Colon (tissue), 2 donors: ENCODE results near the gene CFAP46.
"Not testable (repeated sequence)": the region's sequence is repeated elsewhere in the genome, so short reads cannot be mapped to it uniquely, and the experiment has no call there.

Experiments used
- FAIRE-seq: peaks from 2 replicates; lab custom pipeline; 2012; peaks lifted over from hg19 to GRCh38; lab: Jason Lieb, UNC
- donor health status: control.
- donor health status: control.

Gene CFAP46

DNA sequence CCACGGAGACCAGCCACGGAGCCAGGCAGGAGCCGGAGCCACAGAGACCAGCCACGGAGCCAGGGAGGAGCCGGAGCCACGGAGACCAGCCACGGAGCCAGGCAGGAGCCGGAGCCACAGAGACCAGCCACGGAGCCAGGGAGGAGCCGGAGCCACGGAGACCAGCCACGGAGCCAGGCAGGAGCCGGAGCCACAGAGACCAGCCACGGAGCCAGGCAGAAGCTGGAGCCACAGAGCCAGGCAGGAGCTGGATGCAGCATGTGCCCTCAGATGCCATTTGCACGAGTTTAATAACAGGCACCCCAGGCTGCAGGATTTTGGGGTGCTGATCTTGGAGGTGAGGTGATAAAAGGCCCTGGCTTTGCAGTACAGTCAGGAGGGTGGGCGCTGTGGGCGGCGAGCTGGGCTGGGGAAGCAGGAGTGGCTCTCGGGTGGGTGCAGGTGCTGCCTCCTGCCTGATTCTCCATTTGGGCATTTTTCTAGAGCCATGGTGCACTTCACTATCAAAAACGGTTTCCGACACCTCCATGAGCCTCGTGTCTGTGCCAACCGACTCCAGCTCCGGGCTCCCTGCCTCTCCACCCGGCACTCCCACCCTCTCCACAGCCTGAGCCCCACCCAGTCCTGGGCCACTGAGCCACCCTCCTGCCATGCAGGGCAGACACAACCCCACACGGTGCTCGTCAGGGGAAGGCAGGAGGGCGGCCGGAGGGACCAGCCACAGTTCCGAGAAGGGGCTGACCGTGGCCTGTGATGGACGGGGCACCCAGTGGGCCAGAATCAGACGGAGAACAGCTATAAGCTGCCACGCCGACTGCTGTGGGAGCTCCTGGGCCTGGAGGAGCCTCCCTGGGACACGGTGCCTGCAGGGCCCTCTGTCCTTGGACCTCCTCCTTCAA, 115.6 kb downstream of the CFAP46 start:
- no peak for FAIRE-seq

- FAIRE-seq = not testable (repeated sequence)
Observed at GRCh38 chr10:132825783-132826523, 116.4 kb downstream of the CFAP46 start.

DNA sequence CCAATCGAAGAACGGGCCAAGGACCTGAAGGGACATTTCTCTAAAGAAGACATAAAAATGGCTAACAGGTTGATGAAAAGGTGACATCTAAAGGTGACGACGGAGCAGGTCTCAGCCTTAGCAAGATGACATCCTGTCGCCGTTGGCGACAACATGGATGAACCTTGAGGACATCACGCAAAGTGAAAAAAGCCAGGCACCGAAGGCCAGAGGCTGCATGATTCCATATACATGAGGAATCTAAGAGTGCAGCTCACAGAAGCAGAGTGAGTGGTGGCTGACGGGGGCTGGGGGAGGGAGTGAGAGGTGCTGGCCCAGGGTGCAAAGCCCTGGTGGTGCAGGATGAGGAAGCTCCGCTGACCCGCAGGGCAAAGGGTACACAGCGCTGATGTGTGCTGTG, 122.3 kb downstream of the CFAP46 start:
- no peak for FAIRE-seq

- FAIRE-seq = no peak
Observed at GRCh38 chr10:132817701-132818211, 124.6 kb downstream of the CFAP46 start.

- FAIRE-seq = no peak
Observed at GRCh38 chr10:132816718-132817117, 125.7 kb downstream of the CFAP46 start.

GRCh38 chr10:132815168-132815857, 127.1 kb downstream of the CFAP46 start:
- FAIRE-seq = no peak

- FAIRE-seq = no peak
Observed at GRCh38 chr10:132814469-132814856, 127.9 kb downstream of the CFAP46 start.

DNA sequence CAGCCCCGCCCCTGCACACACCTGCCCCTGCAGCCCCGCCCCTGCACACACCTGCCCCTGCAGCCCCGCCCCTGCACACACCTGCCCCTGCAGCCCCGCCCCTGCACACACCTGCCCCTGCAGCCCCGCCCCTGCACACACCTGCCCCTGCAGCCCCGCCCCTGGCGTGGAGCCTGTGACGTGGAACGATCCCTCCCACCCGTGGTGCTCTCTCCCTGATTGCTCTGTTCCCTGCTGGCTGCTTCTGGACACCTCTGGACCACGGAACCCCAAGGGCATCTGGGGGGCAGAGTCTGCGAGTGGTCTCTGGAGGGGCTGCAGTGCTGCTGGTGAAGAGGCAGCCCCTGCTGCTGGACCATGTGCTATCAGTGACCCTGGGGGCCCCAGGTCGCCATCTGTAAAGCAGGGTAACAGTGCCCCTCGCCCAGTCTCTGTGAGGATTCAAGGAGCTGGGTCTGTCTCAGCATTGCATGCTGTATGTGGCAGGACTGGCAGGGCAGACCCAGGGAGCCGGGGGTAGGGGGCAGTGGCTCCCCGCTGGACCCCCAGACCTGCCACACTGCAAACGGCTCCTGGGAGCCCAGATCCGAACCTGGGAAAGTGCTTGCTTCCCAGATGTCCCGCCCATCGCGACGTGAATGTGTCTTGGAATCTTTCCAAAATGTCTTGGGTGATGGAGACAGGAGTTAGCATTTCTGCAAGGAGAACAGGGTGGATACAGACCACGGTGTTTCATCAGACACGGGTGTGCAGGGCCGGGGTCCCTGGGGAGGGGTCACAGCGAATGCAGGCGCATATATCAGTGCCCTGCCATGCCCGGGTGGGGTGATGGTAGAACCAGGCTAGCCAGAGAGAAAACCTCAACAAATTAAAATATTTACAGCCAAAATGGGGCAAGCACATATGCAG, 128.6 kb downstream of the CFAP46 start:
- no peak for FAIRE-seq

GRCh38 chr10:132813001-132813401, 129.4 kb downstream of the CFAP46 start:
- FAIRE-seq = no peak

GRCh38 chr10:132812520-132812919, 129.8 kb downstream of the CFAP46 start:
- FAIRE-seq = no peak

- FAIRE-seq = no peak
Observed at GRCh38 chr10:132811891-132812481, 130.4 kb downstream of the CFAP46 start.

DNA sequence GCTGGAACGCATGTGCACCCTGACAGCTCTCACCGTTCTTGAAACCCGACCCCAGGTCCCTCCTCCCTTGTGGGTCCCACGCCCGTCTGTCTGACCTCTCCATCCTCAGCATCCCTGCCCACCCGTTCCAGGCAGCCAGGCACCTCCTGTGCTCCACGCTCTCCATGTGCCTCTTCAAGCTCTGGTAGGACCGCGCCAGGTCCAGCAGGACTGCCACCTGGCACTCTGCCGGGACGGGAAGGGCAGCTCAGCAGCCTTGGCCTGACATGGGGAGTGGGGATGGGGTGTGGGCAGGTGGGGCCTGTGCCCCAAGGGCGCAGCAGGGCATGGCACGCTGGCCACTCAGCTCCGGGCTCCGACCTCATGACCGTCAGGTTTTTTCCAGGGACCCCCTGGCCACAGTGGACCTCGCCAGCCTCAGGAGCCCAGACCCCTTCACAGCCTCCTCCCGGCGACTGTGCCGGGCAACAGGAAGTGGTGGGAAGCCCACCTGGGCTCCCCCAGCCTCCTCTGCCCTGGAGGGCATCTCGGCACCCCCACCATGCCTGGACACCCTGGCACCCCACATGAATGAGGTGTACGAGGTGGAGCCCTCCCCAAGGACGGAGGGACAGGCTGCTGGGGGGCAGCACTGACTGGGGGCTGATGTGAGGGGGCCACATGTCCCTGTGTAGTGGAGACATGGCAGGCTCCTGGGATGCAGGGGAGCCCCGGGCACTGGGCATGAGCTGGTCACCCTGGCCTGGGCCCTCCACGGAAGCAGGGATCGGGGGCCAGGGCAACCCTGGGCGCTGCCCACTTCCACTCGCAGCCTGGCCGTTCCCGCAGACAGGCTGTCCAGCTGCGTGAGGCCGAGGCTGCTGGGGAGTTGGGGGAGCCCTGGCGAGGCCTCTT, 131.3 kb downstream of the CFAP46 start:
- FAIRE-seq = no peak

DNA sequence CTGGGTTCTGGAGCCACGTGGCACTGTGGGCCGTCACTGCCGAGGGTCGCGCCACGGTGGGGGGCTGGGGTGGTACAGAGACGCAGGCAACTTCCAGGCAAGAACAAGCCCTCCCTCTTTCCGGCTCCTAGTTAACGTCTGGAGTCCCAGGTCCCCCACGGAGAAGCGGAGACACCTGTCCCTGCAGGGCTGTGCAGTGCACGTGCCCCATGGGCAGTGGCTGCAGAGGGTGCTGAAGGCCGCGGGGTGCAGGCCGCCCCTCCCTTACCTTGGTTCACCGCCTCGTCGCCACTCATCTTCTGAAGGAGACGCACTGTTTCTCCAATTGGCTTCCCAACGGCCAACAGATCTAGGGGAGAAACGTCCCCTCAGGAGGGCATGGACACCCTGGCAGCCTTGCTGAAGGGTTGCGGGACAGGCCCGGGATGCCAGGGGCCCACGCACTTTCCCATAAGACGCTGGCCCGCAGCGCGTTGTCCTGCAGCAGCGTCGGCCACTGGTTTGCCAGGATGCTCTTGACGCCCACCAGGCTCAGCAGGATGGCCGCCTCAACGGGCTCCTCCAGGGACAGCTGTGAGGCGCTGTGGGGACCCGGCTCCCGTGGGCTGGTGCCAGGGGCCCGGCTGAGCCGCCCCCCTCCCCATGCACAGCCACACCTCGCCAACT, 132.1 kb downstream of the CFAP46 start:
- no peak for FAIRE-seq

DNA sequence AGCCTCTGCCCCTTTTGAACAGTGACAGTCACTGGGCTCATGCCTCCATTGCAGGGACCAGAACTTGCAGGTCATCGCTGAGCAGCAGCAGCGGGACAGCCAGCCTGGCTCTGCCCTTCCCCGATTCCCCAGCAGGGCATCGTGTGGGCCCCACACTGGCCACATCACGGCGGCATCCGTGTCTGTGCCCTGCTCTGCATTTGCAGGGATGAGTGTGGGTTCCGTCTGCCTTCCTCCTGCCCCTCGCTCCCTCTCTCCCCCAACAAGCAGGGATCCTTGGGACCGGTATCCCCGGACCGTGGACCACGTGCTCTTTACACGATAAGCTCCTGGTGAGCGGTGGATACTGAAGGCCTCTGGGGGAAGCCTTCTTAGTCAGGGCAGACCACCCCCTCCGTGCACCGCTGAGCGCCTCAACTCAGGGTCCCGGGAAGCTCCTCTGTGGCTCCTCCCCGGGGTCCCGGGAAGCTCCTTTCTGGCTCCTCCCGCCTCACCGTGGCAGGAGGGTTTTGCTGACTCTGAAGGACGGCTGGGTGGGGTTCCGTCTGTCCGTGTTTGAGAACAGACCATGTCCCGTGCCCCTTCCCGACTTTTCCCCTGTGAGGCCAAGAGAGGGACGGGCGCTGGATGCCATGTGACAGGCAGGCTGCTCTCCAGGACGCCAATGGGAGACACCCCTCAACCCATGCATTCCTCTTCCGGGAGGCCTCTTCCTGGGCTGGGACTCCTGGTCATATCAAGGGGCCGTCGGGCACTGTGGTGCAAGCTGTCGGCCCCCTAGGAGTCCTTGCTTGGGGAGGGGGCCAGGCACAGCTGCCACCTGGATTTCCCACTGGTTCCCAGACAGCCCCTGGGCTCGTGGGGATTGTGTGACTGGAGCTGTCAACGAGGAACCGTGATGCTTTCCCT, 132.9 kb downstream of the CFAP46 start:
- no peak for FAIRE-seq

DNA sequence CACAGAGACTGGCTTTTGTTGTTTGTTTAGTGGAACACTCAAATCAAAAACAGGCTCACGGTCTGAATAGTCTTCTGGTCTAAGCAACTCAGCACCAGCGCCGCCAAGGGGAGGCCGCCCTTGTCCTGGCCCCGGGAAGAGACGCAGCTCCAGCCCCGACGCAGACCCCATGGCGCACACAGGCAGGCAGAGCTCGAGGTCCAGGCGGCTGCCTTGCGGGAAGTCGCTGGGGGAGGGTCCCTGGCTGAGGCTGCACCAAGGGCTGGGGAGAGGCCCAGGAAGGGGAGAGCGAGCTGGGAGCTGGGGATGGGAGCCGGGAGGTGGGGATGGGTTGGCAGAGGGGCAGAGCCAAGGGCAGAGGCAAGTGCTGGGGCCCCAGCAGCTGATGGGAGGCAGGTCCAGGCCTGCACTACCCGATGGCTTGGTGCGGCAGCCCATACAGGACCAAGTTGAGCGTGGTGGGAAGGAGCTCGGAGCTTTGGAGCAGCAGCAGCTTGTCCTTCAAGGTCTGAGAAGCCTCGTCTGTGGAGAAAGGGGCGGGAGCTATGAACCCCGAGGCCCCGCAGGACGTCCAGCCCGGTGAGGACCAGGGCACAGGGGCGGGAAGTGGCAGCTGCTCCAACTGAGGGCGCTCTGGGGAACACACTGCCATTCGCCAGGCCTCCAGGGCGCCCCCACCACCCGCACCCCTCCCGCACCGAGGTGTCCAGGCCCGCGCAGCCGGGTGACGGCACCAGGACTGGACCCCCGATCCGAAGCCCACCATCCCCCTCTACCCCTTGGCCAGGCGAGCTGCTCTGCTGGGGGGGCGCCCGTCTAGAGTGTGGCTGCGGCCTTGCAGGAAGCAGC, 133.8 kb downstream of the CFAP46 start:
- FAIRE-seq = no peak

DNA sequence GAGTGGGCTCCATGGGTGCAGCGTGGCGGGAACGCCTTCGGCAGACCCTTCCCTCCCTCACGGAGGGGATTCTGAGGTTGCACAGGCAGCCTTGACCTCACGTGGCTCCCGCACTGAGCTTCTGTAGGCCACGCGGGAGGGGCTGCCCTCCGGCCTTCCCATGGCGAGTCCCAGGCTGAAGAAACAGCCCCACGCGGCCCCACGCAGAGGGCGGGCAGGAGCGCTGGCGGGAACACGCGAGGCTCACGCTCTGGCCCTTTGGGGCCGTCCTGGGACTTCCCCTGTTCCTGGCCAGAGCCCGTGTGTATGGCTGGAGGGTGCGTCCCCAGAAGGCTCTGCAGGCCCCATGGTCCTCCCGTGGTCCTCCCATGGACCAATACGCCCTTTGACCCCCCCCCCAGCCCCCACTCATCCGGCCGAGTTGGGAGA, 134.7 kb downstream of the CFAP46 start:
- no peak for FAIRE-seq

DNA sequence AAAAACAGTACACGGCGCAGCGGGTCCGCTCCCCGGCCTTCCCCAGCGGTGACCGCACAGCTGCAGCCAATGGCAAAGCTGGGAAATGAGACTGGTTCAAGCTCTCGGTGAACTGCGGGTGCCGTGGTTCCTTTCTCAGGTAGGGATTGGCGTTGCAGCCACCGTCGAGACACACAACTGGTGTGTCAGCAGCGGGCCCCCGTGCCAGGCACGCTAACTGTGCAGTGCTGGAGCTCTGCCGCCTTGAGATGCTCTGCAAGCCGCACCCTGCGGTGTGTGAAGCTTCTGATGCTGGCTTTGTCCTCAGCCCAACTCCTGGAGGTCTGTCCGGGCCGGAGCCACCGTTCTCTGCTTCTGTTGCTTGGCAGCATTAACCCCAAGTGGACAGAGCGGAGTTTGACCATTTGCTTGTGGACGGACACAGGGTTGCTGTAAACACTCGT, 135.8 kb downstream of the CFAP46 start:
- FAIRE-seq = no peak
